Fibroblast of villous mesenchyme (primary cell): Measurements from ENCODE around the gene RALGPS1. TPM values are rescaled to one million over a fixed set of nuclear protein-coding genes. Genes with fewer than 3 reads are reported as not detected.

ENCODE experiments used
- DNase-seq: peaks from one replicate; pipeline ENCODE4 v3.0.0-alpha.2; 2010; ENCODE audit warnings: low read depth
- H3K4me3 ChIP-seq: 2 replicates; pipeline ENCODE4 v1.5.1; 2011; ENCODE audit warnings: low read depth, mild to moderate bottlenecking, low read length
- total RNA-seq: library from RNA; depleted of rRNA; stranded (reverse); fragments of >200 nt; gene quantifications from 2 replicates; pipeline ENCODE4 v1.2.3, GENCODE V29; 2012
- TF ChIP-seq, protein P1 (sequence below): IDR thresholded peaks from 2 replicates; pipeline ENCODE4 v1.5.1; 2012; ENCODE audit warnings: low read depth, mild to moderate bottlenecking, low read length; ENCODE audit not compliant: insufficient read depth

The RALGPS1 gene
- total RNA-seq, 1 donor, result 2.6 TPM

DNA sequence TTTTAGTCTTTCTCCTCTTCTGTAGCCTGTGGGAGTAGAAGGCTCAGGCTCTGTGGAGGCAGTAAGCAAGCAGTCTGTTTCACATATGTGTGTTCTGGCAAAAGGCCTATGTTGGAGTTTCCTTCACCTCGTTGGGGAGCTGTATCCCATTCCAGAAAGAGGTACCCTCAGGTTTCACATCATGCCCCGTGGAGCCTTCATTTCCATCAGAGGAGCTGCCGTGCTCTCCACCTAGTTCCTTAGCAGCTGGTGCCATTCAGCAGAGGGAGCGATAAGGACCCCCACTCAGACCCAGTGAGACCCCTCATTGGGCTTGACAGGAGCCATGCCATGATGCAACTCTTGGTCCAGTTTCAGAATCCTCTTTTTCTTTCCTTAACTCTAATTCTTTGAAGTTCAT, 258.5 kb downstream of the RALGPS1 start:
- TF ChIP-seq, protein P1, sequence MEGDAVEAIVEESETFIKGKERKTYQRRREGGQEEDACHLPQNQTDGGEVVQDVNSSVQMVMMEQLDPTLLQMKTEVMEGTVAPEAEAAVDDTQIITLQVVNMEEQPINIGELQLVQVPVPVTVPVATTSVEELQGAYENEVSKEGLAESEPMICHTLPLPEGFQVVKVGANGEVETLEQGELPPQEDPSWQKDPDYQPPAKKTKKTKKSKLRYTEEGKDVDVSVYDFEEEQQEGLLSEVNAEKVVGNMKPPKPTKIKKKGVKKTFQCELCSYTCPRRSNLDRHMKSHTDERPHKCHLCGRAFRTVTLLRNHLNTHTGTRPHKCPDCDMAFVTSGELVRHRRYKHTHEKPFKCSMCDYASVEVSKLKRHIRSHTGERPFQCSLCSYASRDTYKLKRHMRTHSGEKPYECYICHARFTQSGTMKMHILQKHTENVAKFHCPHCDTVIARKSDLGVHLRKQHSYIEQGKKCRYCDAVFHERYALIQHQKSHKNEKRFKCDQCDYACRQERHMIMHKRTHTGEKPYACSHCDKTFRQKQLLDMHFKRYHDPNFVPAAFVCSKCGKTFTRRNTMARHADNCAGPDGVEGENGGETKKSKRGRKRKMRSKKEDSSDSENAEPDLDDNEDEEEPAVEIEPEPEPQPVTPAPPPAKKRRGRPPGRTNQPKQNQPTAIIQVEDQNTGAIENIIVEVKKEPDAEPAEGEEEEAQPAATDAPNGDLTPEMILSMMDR, result no peak
- H3K4me3 ChIP-seq, result no peak overlapping the region
- DNase-seq, result no peak

DNA sequence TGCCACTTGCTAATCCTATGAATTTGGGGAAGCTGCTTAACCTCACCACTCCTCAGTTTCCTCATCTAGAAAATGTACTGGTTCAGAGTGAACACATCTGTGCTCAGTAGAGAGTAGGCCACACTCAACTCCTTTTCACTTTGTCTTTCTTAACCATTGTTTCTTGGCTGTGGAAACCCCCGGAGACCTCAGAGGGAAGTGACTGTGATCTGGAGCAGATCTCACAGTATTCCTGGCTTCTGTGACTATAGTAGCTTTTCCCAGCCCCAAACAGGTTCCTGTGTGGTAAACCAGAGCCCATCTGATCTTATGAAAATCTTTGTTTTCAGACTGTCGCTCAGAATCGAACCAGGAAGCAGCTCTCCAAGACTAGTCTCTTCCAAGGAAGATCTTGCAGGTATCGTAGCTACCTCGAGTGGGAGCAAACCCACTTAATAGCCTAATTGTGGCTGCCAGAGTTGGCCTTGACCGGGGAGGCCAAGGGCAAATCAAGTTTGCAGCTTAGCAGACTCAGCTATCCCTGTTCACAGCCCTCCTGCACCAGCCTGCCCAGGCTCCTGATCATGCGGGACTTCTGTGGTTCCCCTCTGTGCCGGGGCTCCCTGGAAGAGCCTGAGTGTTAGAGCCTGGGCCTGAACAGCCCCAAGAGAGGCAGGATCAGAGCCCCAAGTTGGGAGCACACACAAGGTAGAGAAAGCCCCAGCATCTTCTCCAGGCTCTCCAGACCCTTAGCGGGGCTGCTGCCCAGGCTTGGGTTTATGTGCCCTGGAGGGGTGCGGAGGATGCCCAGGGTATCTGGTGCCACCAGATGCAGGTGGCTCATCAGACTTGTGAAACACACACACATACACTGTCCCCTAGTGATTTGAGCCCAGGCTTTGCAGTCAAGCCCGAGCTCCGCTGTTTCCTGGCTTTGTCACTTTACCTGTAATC, 260.1 kb downstream of the RALGPS1 start:
- H3K4me3 ChIP-seq, result no peak overlapping the region
- DNase-seq, result no peak
- TF ChIP-seq, protein P1, result no peak

DNA sequence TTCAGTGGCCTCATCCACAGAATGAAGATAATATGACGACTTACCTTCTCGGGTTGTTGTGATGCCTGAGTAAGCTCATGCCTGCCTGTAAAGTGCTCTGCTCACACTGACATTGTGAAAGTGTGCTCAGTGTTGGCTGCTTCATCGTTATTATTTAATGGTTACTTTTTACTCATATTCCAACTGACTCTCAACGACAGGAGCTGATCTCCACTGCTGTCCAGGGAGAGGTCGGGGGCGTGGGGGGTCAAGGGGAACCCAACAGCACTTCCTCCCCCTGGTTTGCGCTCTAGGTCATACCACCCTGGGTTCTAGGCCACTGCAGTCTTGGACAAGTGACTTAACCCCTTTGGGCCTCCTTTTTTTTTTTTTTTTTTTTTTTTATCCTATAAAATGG, 260.7 kb downstream of the RALGPS1 start:
- DNase-seq, result no peak
- TF ChIP-seq, protein P1, result no peak
- no peak overlapping the region for H3K4me3 ChIP-seq

DNA sequence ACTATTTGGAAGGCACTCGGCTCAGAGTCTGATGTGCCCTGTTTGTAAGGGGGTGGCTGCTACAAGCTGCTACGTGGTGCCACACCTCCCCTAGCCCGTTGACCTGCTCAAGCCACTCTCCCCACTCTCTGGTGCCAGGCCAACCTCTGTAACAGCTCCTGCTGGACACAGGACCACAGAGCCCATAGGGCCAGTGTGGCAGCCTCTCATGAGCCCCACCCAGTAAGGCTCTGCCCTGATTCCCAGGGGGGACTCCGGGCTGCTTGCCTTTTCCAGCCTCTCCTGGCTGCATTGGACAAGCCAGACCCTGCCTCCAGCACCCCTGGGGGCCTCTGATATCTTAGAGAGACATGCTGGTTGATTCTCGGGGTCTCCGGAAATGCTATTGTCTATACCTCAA, 261.2 kb downstream of the RALGPS1 start:
- no peak overlapping the region for H3K4me3 ChIP-seq
- TF ChIP-seq, protein P1, result no peak
- DNase-seq, result no peak

DNA sequence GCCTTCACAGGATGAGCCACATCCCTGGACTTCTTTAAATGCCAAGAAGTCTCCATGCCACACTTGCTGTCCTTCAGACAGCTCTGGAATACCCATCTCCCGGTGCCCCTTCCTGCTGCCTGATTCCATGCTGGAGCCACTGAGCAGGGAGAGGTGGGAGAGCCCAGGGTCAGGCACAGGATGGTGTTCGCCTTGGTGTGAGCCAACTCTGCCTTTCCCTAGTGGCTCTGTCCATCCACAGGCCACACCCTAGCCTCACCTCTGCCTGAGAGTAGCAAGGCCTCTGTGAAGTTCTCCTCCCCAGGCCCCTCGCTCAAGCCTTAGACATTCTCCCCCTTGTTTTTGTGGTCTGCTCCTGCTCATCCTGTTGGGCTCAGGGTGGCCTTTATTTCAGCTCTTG, 262.0 kb downstream of the RALGPS1 start:
- DNase-seq, result no peak
- H3K4me3 ChIP-seq, result no peak overlapping the region
- TF ChIP-seq, protein P1, result no peak

DNA sequence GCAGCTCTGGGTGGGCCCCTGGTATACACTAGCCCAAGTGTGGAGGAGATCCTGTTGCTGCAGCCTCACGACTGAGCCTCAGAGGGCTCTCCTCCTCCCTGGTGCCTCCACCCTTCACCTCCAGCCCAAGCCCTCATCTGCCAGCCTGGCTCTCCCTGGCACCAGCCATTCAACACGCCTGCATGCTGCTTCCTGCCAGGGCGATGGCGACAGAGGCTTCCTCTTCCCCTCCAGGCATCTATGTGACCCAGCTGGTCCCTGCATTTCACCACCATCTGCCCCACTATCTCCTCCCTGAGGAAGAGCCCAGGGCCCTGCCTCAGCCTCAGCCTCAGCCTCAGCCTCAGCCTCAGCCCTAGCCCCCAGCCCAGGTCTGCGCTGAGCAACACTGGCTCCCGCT, 262.6 kb downstream of the RALGPS1 start:
- no peak for DNase-seq
- H3K4me3 ChIP-seq, result no peak overlapping the region
- TF ChIP-seq, protein P1, result no peak

DNA sequence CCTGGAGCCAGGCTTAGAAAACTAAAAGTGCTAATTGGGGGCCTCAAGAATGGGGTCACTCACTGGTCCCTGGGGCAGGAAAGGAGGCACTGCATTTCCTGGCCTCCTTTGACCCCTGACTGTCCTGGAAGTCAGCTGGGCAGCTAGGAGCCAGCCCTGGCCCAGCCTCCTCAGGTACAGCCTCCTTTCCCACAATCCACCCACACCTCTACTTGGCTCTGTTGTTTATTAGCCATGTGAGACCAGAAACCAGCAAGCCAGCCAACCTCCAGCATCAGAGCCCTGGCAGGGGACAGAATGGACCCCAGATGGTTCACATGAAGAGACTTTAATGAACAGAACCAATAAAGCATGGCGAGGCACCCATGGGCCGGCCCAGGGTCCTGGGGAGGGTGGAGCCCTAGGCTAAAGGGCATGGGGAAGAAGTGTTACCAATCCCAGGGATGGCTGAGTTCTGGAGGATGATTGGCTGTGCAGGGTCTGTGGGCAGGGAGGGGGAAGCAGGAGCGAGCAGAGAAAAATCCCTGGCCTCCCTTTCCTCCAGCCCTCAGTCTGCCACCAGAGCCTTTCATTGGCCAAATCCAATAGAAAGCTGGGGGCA, 263.2 kb downstream of the RALGPS1 start:
- no peak overlapping the region for H3K4me3 ChIP-seq
- TF ChIP-seq, protein P1, result no peak
- DNase-seq, result no peak
